ENCODE results near the gene HSPBP1. TPM values are rescaled to one million over a fixed set of nuclear protein-coding genes. Genes with fewer than 3 reads are reported as not detected.

HSPBP1 gene
- total and polyA plus RNA-seq, 2 of the 13 experiments (the other 11 are each of a cell fraction or from before 2014, with no cell fraction given) = 22.3 to 33.7 TPM

DNA sequence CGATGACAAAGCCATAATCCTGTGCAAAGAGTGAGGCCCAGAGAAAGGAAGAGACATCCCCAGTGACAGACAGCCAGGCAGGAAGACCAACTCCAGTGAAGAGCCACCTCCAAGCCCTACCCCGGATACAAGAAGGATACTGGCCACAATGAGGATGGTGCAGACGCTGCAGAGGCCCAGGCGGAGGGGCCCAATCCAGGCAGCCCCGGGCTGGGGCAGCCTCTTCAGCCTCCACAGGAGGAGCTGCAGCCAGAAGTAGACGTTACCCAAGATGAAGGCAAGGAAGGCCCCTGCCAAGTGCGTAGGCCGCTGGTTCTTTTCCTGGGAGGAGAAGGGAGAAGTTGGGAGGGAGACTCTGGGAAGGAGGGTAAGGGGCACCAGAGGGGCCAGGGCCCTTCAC lies 36.7 kb upstream of the HSPBP1 start (continued):
- TF ChIP-seq ZNF280D (CRISPR knock-in tag; IDR thresholded peaks at IDR 0.05) (no peak), PAX8 (CRISPR knock-in tag; IDR thresholded peaks at IDR 0.05; ENCODE audit: borderline replicate concordance) (no peak), ZNF704 (CRISPR knock-in tag; IDR thresholded peaks at IDR 0.05; ENCODE audit: borderline replicate concordance) (no peak), KLF12 (CRISPR knock-in tag; IDR thresholded peaks at IDR 0.05; ENCODE audit: borderline replicate concordance) (no peak), ZFP1 (CRISPR knock-in tag; IDR thresholded peaks at IDR 0.05) (no peak)
- TF ChIP-seq, protein P1, sequence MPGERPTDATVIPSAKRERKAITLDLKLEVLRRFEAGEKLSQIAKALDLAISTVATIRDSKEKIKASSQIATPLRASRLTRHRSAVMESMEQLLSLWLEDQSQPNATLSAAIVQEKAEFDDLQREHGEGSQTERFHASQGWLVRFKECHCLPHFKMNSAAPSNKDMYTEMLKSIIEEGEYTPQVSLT (CRISPR knock-in tag; IDR thresholded peaks at IDR 0.05; ENCODE audit: borderline replicate concordance, low read depth) = no peak

GRCh38 chr19:55315956-55316525 lies 36.1 kb upstream of the HSPBP1 start:
- DNase-seq (ENCODE audit: low spot score) (no peak), FAIRE-seq (no peak), ATAC-seq (no peak)
- TF ChIP-seq, protein P2, sequence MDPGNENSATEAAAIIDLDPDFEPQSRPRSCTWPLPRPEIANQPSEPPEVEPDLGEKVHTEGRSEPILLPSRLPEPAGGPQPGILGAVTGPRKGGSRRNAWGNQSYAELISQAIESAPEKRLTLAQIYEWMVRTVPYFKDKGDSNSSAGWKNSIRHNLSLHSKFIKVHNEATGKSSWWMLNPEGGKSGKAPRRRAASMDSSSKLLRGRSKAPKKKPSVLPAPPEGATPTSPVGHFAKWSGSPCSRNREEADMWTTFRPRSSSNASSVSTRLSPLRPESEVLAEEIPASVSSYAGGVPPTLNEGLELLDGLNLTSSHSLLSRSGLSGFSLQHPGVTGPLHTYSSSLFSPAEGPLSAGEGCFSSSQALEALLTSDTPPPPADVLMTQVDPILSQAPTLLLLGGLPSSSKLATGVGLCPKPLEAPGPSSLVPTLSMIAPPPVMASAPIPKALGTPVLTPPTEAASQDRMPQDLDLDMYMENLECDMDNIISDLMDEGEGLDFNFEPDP (CRISPR knock-in tag; conservative IDR thresholded peaks at IDR 0.05) = no peak
- TF ChIP-seq ZNF33B (CRISPR knock-in tag; IDR thresholded peaks at IDR 0.05) = no peak
- TF ChIP-seq MTF1 (CRISPR knock-in tag; IDR thresholded peaks at IDR 0.05) = no peak
- no peak for TF ChIP-seq ZNF382 (CRISPR knock-in tag; IDR thresholded peaks at IDR 0.05; ENCODE audit: borderline replicate concordance)
- no peak for TF ChIP-seq SYNCRIP (IDR thresholded peaks at IDR 0.05; ENCODE audit: insufficient read depth, low read depth, low read length)
- TF ChIP-seq KLF12 (CRISPR knock-in tag; IDR thresholded peaks at IDR 0.05; ENCODE audit: borderline replicate concordance) = no peak
- no peak for TF ChIP-seq TGIF2 (CRISPR knock-in tag; IDR thresholded peaks at IDR 0.05)
- no peak for TF ChIP-seq THAP7 (CRISPR knock-in tag; IDR thresholded peaks at IDR 0.05)
- Histone ChIP-seq H3K9ac (ENCODE audit: insufficient read depth, low read depth, low read length) (no peak overlapping the region), H3K79me2 (ENCODE audit: insufficient read depth, low read length) (no peaks in the 10 kb centered on the region), H3K27me3 (ENCODE audit: control insufficient read depth in 1 of 2, insufficient read depth in 2 of 2, low read length in 2 of 2) (no peaks in the 10 kb centered on the region), H4K20me1 (ENCODE audit: insufficient read depth, low read length) (no peaks in the 10 kb centered on the region), H3K4me2 (ENCODE audit: low read depth, low read length) (no peak overlapping the region), H3K4me3 (replicated peaks in 1 of 3; ENCODE audit: insufficient read depth in 1 of 3, low read depth in 2 of 3, low read length in 3 of 3) (no peak overlapping the region), H2AFZ (ENCODE audit: low read length) (no peak overlapping the region), H3K9me3 (ENCODE audit: low read length) (no peaks in the 10 kb centered on the region), H3K27ac (ENCODE audit: extremely low read length, insufficient read depth, low read length) (no peak overlapping the region), H3K36me3 (replicated peaks in 1 of 2; ENCODE audit: control insufficient read depth in 1 of 2, insufficient read depth in 2 of 2, low read length in 2 of 2) (no peaks in the 10 kb centered on the region), H3K4me1 (ENCODE audit: insufficient read depth, low read length) (peaks cover 9% of the 10 kb centered on the region)
- intact Hi-C loops (cut with micrococcal nuclease; ENCODE audit: unreplicated experiment) (no loop called here), in situ Hi-C loops (cut with HindIII; ENCODE audit: extremely low pct_ligation_motif_present, low pct_unique_long_range_greater_than_20kb) (no loop called here)
- POLR2A ChIA-PET = interaction anchor here (1.6 kb wide), 1 partner anchor 91 kb away, joined by 3 read pairs; the partner anchor contains the start of gene UBE2S
- WGBS (ENCODE audit: low lambda C conversion rate) = 88% methylated on average over 13 of the region's 13 CpGs
- CTCF ChIA-PET (ENCODE audit: low intra/inter-chr PET ratio, low total read pairs) = no interaction called here
- no TSS peak for BruUV-seq (replicated peaks)

All from HepG2 (cell line).